Testis (tissue), 3 donors: Measurements from ENCODE around the gene EIF4G3. TPM values are rescaled to one million over a fixed set of nuclear protein-coding genes. Genes with fewer than 3 reads are reported as not detected.

ENCODE experiments used
- DNase-seq: peaks from one replicate; pipeline ENCODE4 v3.0.0-alpha.2; 2019
- H3K27ac ChIP-seq, 2 donors: fragments of 200-600 bp; sonication (generic); one replicate each; pipeline ENCODE4 v1.5.1; 2019
- H3K27me3 ChIP-seq: fragments of 200-600 bp; sonication (generic); one replicate; pipeline ENCODE4 v1.5.1; 2019
- H3K36me3 ChIP-seq: fragments of 200-600 bp; sonication (generic); one replicate; pipeline ENCODE4 v1.5.1; 2017; ENCODE audit warnings: low read depth; ENCODE audit errors: missing control alignments
- H3K4me1 ChIP-seq: fragments of 200-600 bp; sonication (generic); one replicate; pipeline ENCODE4 v1.5.1; 2019
- H3K4me3 ChIP-seq, 2 donors: fragments of 200-600 bp; sonication (generic); one replicate each; pipeline ENCODE4 v1.5.1; 2017 to 2019
- H3K9me3 ChIP-seq: fragments of 200-600 bp; sonication (generic); one replicate; pipeline ENCODE4 v1.5.1; 2017
- CTCF ChIP-seq, 3 experiments: fragments of 450-650 bp in 2 of 3; fragments of 200-600 bp in 1 of 3; sonication (generic) in 1 of 3; IDR thresholded peaks; one replicate each; pipeline ENCODE4 v1.5.1; 2016 to 2019; ENCODE audit warnings: antibody characterized with exemption in 3 of 3, mild to moderate bottlenecking in 2 of 3, moderate library complexity in 1 of 3
- POLR2A ChIP-seq: fragments of 450-650 bp; IDR thresholded peaks from one replicate; pipeline ENCODE4 v1.6.1; 2017; ENCODE audit warnings: antibody characterized with exemption, mild to moderate bottlenecking, moderate library complexity
- WGBS, 2 donors: methylation state at CpG; one replicate each; pipeline ENCODE4 v1.1.5; 2018; 5-methylcytosine and 5-hydroxymethylcytosine counted together
- intact Hi-C: fragments of 100-400 bp; cut with DNase I; formaldehyde crosslinking; loops from one replicate; pipeline ENCODE4 v1.15.1; 2023; ENCODE audit warnings: low total_unique reads
- polyA plus RNA-seq: library from polyadenylated mRNA; stranded (reverse); fragments of 350-450 nt; fragmentation: Illumina TruSeq; extraction: RNeasy Lipid Tissue Mini Kit (QIAGEN cat#74804); gene quantifications from one replicate; pipeline ENCODE4 v1.2.3, GENCODE V29; 2014; ENCODE audit warnings: low read depth, low replicate concordance; ENCODE audit not compliant: insufficient read depth
- total RNA-seq, 2 donors: library from RNA; depleted of rRNA; stranded (reverse); fragments of >200 nt; gene quantifications; one replicate each; pipeline ENCODE4 v1.2.3, GENCODE V29; 2016

Gene EIF4G3
- total and polyA plus RNA-seq, 3 donors from 2014 or later, result 146 to 198 (median 165) TPM

DNA sequence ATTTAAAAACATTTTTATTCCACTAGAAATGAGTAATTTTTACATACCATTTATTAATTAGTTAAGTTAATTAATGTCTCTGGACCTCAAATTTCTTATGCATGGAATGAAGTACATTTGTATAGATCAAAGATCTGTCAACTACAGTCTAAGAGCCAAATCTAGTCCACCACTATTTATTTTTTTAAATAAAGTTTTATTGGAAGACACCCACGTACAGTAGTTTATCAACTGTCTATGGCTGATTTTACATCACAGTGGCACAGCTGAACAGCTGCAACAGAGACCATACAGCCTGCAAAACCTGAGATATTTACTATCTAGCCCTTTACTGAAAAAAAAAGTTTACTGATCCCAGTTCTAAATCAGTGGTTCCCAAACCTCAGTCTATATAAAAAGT lies 201.0 kb downstream of the EIF4G3 start:
- intact Hi-C loops, result no loop called here
- 88 to 94% methylated on average over 1 of the region's 1 CpG for WGBS, 2 donors
- no peak for TF ChIP-seq POLR2A
- no peak for TF ChIP-seq CTCF (IDR thresholded peaks at IDR 0.05)
- Histone ChIP-seq H3K36me3 (no peaks in the 10 kb centered on the region), H3K27me3 (no peaks in the 10 kb centered on the region), H3K4me1 (no peaks in the 10 kb centered on the region), H3K9me3 (no peaks in the 10 kb centered on the region), H3K4me3 (no peak overlapping the region), H3K27ac (no peak overlapping the region)
- DNase-seq, result no peak

GRCh38 chr1:20974951-20975350 lies 201.7 kb downstream of the EIF4G3 start:
- Histone ChIP-seq H3K27ac (no peak overlapping the region), H3K4me1 (no peaks in the 10 kb centered on the region), H3K27me3 (no peaks in the 10 kb centered on the region), H3K9me3 (no peaks in the 10 kb centered on the region), H3K36me3 (no peaks in the 10 kb centered on the region), H3K4me3 (no peak overlapping the region)
- no peak for TF ChIP-seq POLR2A
- no peak for TF ChIP-seq CTCF (IDR thresholded peaks at IDR 0.05)
- intact Hi-C loops, result no loop called here
- no peak for DNase-seq

- no peaks in the 10 kb centered on the region for H3K4me1 ChIP-seq
- no peak overlapping the region for H3K27ac ChIP-seq
- no peak for TF ChIP-seq CTCF (IDR thresholded peaks at IDR 0.05)
- no peak for TF ChIP-seq POLR2A
- no peak for DNase-seq
- intact Hi-C loops, result no loop called here
- WGBS, 2 donors, result 87 to 97% methylated on average over 1 of the region's 1 CpG
- no peak overlapping the region for H3K4me3 ChIP-seq
- no peaks in the 10 kb centered on the region for H3K36me3 ChIP-seq
- H3K27me3 ChIP-seq, result no peaks in the 10 kb centered on the region
- no peaks in the 10 kb centered on the region for H3K9me3 ChIP-seq
Observed at GRCh38 chr1:20974069-20974468, 202.6 kb downstream of the EIF4G3 start.

GRCh38 chr1:20972855-20973254 lies 203.8 kb downstream of the EIF4G3 start:
- no peaks in the 10 kb centered on the region for H3K4me1 ChIP-seq
- no peak overlapping the region for H3K4me3 ChIP-seq
- no peaks in the 10 kb centered on the region for H3K9me3 ChIP-seq
- no peaks in the 10 kb centered on the region for H3K27me3 ChIP-seq
- no peak overlapping the region for H3K27ac ChIP-seq
- TF ChIP-seq POLR2A (no peak), CTCF (IDR thresholded peaks at IDR 0.05) (no peak)
- intact Hi-C loops, result no loop called here
- WGBS, 2 donors, result 88 to 93% methylated on average over 5 of the region's 5 CpGs
- H3K36me3 ChIP-seq, result no peaks in the 10 kb centered on the region
- DNase-seq, result no peak

- Histone ChIP-seq H3K9me3 (no peaks in the 10 kb centered on the region), H3K36me3 (no peaks in the 10 kb centered on the region), H3K4me1 (no peaks in the 10 kb centered on the region), H3K27ac (no peak overlapping the region), H3K4me3 (no peak overlapping the region), H3K27me3 (no peaks in the 10 kb centered on the region)
- TF ChIP-seq POLR2A, result no peak
- no peak for TF ChIP-seq CTCF (IDR thresholded peaks at IDR 0.05)
- intact Hi-C loops, result no loop called here
- DNase-seq, result no peak
- 68 to 76% methylated on average over 7 of the region's 7 CpGs for WGBS, 2 donors
Observed at GRCh38 chr1:20964540-20965484, 211.9 kb downstream of the EIF4G3 start.
